Tongue (tissue), 2 donors: Measurements from ENCODE around the gene PPP2R2B. TPM values are rescaled to one million over a fixed set of nuclear protein-coding genes. Genes with fewer than 3 reads are reported as not detected.

Experiments used
- DNase-seq: peaks from one replicate; pipeline ENCODE4 v3.0.0-alpha.2; 2015
- total RNA-seq: library from RNA; depleted of rRNA; stranded (reverse); fragments of >200 nt; gene quantifications from one replicate; pipeline ENCODE4 v1.2.3, GENCODE V29; 2014

The PPP2R2B gene
- total RNA-seq, 1 donor from 2014 or later = 5.1 TPM

DNA sequence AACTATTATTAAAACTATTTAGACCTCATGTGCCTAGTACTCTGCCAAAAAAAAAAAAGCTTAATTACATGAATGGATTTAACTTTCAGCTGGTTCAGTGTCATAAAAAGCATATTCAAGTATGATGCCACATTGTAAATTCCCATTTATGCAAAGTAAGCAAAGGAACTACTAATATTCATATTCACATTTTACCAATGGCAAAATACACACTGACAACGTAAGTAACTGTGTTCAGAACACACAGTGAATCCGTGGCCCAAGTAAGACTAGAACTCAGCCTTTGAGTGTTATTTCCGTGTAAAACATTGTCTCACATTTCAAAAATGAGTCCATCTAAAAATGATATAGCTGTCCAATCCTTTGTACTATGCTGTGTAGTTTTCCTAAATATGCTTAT is 56.8 kb downstream of the PPP2R2B start:
- no peak for DNase-seq

DNA sequence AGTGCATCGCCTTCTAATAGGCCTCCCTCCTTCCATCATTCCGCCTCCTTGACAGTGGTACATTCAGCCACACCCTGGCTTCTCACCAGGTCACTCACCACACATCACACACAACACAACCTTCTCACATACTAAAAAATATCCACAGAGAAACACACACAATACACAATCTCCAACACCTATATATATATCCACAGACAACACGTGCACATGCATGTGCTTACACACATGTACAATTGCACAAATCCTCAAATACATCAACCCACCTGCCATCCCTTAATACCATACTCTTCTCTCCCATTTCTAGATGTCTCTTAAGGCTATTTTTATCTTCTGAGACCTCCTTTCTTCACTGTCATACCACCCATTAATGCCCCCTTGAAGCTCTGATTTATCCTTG is 57.6 kb downstream of the PPP2R2B start:
- DNase-seq = no peak

DNA sequence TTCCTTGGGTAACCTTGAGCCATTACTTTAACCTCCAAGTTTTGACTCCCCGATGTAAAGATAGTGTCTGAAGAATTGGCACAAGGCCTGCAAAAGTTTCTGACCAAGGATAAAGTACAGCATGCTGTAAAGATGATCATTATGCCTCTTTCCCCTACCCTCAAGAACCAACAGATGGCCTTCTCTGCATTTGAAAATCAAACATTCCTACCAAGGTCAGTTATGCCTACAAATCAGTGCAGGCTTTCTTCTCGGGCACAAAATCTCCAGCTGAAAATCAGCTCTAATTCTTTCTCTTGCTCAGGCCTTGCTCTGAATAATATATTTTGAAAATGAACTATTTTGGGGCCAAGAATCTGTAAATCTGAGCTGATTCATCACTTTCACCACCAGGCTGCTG is 59.7 kb downstream of the PPP2R2B start:
- DNase-seq = no peak

DNA sequence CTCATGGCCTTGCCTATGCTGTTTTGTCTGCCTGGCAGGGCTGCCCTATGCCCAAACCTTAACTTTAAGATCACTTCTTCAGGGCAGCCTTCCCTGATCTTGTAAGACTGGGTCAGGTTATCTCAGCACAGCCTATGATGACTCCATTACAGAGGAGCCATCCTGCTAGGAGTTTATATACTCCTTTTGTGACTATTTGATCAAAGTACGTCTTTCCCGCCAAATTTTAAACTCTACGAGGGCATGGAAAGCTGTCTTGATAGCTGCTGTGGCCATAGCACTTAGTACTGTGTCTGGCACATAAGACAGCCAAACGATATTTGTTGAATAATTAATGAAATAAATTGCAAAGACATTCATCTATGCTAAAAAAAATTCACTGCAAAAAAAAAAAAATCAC is 60.6 kb downstream of the PPP2R2B start:
- no peak for DNase-seq

DNA sequence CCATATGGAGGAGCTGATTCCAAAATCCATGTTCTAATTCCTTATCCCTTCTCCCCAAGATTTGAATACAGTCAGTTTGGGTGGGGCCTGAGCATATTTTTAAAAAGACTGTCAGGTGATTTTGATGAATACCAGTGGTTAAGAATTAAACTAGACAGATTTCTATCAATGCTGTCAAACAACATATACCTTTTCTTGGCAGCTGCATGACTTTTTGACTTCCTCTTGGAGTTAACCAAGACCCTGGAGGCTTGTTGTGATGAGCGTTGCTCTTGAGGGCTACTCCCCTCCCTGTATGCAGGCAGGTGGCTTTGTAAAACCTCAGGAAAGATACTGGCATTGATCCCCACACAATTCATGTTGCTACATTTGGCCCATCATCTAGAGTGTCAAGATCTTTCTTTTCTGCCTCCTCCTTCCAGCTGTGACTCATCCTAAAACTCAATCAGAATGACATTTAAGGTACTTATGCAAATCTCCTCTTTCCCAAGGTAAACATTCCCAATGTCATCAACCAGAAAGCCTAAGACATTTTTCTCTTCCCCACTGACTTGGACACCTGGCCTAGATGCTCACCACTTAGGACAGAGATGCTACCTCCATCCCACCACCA is 61.7 kb downstream of the PPP2R2B start:
- peak; percentile 15 for DNase-seq

DNA sequence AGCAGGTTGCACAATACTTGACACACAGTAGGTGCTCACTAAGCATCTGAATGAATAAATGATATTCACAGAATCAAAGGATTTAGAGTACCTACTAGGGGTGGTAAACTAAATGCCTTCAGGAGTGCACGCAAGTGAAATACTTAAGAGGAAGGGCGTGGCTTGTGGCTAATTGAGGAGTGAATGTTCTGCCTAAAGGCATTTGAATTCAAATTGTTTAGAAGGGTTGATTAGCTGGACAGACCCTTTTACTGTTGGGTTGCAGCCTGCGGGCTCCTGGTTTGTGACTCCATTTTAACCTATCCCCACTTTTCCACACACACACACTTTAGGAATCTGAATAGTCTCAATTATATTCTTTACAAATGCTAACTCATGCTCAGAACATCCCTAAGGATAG is 63.1 kb downstream of the PPP2R2B start:
- DNase-seq = no peak

DNA sequence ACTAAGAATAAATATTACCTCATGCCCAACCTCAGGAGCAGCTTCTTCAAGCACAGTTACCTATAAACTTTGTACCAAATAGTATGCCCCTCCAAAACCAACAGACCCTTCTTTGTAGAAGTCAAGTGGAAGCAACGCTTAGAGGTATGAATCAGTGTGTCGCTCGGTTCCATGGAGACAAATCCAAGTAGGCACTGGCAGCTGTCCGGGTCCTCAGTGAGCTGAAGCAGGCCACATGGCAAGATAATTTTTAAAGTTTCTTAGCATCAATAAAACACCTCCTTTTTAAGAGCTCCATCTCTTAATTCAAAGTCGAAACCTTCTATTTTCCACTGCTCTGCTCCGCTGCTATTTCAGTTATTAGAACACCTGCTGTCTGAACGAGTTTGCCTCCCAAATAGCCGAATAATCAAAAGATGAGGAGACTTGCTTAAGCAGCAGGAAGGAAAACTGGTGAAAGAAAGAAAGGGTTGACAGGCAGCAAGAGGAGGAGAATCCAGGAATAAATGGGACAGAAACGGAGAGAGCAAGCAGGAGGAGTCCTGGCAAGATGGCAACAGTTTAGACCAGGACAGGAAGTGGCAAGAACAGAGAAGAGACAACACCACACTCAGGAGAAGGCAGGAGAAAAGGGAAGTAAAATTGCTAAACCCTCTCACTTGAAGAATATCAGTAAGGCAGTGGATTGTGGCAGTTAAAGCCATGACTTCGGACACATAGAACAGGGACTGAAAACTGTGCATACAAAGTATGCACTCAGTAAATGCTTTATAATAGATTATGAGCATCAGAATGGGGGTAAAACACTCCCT is 65.0 kb downstream of the PPP2R2B start:
- DNase-seq = no peak

DNA sequence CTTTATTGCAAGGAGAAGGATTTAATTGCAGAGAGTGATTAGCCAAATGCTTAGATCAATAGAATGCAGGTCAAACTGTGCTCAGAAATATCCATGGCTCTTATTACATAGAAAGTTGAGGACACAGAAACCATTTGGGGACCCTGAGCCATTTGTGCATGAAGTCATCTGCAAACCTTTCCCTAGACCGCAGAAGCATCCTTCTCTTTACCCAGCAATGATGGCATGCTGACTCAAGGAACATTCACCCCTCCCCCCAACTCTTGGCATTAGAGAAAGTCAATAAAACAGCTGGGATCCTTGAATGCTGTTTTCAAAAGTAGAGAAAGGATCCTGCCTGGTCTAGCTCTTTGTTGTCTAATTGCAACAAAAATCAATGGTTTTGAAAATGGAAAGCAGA is 73.5 kb downstream of the PPP2R2B start:
- DNase-seq = no peak

DNA sequence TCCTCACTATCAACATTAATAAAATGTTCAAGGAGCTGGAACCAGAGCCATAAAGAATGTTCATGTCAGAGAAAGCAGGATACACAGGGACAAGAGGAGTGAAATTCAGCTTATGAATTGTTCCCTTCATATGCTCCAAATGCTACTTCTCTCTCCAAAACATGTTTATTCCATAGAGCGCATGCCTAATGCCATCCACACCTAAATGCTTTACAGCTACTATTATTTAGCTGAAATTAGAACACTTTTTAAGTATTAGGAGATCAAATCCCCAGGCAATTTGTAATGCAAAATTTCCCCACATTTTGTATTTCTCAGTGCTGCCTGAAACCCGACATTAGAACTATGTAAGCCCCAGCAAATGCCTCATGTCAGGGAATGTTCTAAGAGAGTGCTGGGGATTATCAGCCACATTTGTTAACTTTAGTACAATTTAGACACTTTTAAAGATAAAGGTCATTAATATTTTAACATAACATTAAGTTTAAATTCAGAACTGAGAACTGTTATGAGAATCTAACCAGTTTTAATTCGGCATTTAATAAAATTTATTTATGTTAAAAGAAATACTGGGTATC is 75.5 kb downstream of the PPP2R2B start:
- DNase-seq = no peak

DNA sequence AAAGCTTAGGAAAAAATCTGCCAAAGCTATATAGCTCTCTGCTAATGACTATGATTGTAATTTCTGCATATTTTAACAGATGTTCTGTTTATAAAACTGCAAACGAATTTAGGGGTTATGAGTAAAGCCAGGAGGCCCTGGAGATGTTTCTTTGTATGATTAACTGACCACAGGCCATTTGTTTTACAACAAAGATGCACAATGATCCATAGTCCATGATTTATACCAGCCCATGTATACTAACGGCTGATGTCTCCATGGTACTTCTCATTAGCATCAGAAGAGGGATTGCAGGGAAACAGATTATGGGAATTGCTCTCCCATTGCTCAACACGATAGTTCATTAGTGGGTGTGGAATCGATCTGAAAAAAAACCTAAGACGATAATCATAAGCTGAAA is 78.9 kb downstream of the PPP2R2B start:
- DNase-seq = no peak

DNA sequence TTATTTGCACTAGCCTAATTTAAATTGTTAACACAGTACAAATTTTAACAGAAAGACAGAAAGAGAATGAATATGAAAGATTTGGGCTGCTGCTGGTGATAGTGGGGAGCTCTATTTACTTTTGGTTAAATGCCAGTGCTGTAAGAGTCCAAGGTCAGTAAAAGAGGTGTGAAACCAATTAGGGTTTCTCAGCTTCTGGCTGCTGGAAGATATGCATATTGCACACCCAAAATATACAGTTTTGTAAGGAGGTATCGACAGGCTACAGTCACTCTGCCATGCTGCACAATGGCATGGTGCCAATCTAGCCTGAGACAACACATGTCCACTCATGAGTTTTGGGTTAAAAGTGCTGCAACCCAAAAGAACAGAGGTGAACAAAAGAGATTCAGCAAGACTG is 79.3 kb downstream of the PPP2R2B start:
- no peak for DNase-seq

DNA sequence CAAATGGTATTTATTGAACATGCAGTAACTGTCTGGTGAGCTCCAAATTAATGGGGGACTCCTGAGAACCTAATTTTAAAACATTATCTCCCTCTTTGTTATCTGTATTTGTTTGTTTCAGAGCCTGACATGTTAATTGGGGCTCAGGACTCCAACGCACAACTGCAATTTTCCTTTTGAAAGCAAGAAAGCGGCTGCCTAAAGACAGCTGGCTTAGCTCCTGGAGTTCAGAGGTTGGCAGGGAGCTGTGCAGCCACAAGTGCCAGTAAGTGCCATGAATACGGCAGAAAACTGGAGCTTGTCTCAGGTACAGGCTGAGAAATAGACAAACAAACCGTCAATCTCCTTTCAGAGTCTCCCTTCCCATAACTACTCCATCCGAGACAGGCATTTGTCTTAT is 80.9 kb downstream of the PPP2R2B start:
- DNase-seq = no peak

DNA sequence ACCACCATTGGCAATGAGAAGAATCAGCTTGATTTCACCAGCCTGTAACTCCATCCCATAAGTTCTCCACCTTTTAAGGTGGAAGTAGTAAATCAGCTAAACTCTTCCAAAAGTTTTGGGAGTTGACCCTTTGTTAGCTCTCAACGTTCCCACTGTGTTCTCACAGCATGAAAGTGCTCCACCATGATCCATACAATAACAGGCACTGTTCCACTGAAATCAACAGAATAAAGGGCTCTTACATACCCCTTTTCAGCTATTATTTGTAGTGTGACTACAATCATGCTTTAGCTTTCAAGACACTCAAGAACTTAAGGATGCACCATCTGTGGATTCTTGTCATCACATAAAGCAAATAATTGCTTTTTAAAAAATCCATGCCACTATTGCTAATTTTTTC is 81.6 kb downstream of the PPP2R2B start:
- DNase-seq = no peak

DNA sequence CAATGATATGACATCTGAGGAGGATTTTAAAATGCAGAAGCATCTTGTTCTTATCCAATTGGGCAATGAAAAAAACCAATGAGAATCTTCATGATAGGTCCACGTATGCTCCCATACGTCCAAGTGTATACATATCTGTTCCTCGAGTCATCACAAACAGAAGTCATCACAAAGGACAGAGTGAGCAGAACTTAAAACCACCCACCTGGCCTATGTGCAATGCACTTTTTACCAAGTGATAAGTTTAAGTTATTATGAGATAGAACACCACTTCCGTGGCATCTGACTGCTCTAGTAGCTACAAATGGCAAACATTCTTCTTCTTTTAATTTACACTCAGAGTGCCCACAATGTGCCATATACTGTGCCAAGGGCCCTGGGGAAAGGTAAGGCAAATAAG is 82.4 kb downstream of the PPP2R2B start:
- no peak for DNase-seq

DNA sequence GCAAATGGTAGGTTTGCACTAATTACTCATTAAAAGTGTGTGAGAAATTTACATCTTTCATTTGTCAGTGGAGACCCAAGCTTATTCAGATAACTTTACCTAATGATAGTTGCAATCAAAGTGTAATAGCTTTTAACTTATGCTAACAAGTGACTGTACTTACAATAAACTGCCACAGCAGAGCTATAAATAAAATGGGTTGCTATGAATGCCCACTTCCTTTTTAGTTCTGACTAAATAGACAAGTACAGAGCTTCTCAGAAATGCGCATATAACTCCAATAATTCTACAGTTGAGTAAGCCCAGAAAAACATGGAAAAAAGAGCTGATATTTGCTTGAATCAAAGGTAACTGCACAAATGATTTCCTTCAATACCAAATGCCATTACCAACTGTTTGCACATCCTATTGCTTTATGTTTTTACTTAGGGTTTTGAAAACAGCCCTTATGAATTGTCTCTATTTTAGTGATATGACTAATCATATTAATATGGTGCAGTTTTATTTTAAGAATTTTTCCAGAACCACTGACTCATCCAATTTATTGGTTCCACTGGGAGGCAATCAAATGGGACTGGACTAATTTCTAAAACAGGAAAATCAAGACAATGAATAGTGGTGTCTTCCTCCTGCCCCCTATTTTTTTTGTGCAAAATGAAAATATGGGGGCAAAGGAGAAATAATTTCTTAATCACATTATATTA is 84.1 kb downstream of the PPP2R2B start:
- no peak for DNase-seq

DNA sequence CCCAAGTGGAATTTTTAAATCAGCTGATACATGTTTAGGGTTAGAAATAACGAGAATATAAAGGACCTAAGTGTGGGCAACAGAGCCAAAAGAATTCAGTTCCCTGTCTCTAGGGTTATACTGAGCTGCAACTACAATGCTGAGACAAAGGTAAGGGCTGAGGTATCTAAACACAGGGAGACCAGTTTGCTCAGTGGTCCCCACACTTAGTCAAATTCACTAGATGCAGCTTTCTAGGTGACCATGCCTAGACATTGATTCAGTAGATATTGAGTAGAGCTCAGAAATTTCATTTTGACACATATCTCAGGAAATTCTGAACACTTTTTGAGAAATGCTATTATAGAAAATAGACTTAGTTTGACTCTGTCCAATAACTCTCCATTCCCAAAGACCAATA is 84.8 kb downstream of the PPP2R2B start:
- no peak for DNase-seq

DNA sequence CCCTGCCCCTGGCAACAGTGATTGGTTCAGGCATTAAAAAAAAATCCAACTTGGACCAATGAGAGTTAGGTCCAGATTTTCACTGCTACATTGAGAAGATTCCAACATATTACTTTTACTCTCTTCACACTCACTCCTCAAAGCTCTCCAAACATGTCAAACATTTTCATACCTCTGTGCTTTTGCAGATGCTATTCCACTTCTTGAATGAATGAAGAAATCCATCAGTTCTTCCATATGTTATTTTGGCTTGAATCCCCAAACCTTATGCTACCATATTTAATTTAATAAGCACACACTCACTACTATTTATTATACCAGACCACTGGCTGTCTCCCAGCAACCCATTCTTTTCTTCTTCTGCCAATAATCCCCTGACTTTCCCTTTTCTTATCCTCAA is 87.1 kb downstream of the PPP2R2B start:
- DNase-seq = no peak

DNA sequence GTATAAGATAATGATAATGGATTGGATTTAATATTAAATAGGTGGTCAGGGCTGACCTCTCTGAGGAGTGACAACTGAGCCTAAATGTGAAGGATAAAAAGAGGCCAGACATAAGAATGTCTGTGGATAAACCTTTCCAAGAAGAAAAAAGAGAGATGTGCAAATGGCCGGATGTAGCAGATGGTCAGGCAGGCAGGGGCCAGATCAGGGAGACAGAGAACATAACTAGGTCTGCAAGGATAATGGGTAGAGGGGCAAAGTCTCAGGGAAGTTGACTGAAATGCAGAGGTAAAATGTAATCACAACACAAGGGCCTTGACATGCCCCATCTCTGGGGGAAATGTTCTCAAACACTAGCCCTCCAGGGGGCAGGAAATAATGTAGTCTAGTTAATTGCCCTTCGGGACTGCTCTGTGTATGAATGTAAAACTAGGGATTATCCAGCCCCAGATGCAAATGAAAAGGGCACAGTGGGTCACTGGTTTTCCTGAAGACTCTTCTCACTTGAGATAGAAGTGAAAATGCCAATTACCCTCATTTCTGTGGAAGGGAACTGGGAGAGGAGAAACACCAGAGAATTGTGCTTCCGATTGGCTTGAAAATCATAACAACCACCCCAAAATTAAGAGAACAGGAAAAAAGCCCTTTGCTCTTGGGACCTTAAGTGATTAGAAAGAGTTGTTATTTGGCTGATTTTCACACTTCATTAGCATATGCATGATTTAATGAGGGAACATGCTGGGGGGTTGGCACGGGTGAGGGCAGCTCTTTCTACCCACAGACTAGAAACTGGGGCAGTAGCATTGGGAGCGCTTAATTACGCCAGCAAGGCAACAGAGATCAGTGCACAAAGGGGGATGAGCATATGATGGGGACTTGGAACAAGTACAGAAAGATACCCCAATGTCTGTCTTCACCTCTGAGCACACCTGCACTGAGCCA is 88.6 kb downstream of the PPP2R2B start:
- DNase-seq = no peak

DNA sequence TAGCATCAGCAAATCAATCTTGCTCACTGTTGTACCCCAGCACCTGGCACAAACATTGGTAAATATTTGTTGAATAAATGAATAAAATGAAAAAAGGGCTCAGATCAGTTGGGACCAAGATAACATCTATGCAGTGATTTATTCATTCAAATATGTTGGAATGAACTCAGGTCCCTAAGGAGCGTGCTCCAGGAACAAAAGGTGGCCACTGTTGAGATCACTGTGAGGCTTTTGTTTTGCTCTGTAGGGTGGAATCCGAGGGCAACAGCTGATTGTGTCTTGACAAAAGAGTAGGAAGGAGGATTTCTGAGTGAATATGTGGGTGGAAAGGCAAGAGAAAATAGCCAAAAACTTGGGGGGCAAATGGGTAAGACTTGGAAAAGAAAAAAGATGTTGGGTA is 89.7 kb downstream of the PPP2R2B start:
- no peak for DNase-seq

DNA sequence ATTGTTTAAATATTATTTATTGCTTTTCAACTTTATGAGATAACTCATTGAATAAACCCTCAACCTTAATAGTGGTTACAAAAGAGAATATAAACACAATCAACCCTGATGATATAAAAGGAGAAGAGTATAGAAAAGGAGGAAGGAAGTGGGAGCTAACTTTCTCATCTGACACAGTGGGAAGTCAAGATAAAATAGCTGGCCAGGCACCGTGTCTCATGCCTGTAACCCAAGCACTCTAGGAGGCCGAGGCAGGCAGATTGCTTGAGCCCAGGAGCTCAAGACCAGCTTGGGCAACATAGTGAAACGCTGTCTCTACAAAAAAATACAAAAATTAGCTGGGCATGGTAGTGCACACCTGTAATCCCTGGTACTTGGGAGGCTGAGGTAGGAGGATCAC is 93.5 kb downstream of the PPP2R2B start:
- DNase-seq = no peak

DNA sequence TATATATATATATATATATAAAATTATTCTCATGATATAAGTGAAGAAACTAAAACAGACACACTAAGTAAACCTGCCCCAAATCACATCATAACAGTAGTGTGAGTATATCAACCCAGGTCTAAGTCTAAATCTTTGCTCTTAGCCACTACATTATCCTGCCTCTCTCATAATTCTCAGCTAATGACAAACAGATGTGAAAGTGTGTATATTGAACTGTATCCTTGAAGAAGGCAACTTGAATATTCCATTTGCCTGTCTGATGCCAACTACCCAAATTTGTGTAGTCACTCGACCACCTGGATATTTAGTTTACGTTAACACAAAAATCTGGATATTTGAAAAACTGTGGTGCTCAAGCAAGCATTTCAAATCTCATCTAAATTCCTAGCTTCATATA is 97.4 kb downstream of the PPP2R2B start:
- DNase-seq = no peak

DNA sequence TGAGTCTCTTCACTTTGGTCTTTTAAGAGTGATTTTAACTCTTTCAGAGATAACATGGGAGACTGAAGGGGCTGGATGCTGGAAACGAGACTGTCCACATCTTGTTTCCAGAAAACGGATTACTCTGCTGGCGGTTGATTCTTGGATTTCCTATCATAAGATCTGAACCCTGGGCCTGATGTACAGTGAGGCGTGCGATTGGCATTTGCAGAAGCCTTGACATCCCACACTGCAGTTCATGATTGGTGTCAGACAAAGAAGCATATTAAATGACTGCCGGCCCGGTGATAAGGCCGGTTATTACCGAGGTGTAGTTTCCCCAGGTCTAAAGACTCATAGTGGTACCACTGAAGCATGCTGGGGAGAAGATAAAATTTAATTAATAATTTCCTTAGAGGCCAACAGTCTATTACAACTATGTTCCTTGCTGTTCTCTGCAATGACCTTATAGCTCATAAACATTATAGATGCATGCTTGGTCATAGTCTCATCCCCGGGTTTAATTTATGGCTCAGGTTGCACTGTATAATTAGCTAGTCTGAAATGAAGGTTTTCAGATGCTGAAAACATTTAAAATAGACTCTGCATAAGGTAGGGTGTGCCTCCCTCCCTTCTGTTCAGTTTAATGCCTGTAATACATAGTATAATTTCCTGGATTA is 99.2 kb downstream of the PPP2R2B start:
- DNase-seq = no peak
